ENCODE data around the gene LASP1NB.
A peak's percentile ranks its signal among the peaks of the same experiment; 100 is the strongest.

LASP1NB gene

GRCh38 chr17:38896346-38896954, 29.0 kb upstream of the LASP1NB start:
- no peak overlapping the region for H3K4me3 ChIP-seq (ENCODE audit: extremely low read depth in 1 of 4, insufficient read depth in 2 of 4, low read depth in 3 of 4, low read length in 4 of 4)
- H3K9ac ChIP-seq (replicated peaks in 1 of 4; ENCODE audit: extremely low read depth in 1 of 4, low read depth in 3 of 4, low read length in 3 of 4) = no peak overlapping the region
- no peak overlapping the region for H2AK5ac ChIP-seq (ENCODE audit: low read depth, low read length)
- H2BK12ac ChIP-seq (ENCODE audit: low read depth, low read length) = no peak overlapping the region
- no peaks in the 10 kb centered on the region for H3K9me3 ChIP-seq (ENCODE audit: insufficient read depth in 2 of 2, low read depth in 1 of 2, low read length in 1 of 2)
- H3K23ac ChIP-seq (ENCODE audit: insufficient read length) = no peak overlapping the region
- no peak overlapping the region; the same call in 1 of the 2 replicates for H3K27ac ChIP-seq (ENCODE audit: low read depth, low read length)
- 86% methylated on average over 13 of the region's 13 CpGs; no CpG with 5 or more reads in 1 of the 2 experiments for WGBS, 2 experiments (ENCODE audit: extremely low coverage in 1 of 2, insufficient coverage in 1 of 2, insufficient read length in 1 of 2, insufficient replicate concordance in 2 of 2, low coverage in 1 of 2, low lambda C conversion rate in 2 of 2, missing lambda C conversion rate in 1 of 2)
- H2AFZ ChIP-seq (ENCODE audit: low read length) = no peak overlapping the region
- H3K4me2 ChIP-seq (ENCODE audit: insufficient read depth in 1 of 2, low read depth in 2 of 2, low read length in 2 of 2) = no peak overlapping the region
- no peak overlapping the region for H3K56ac ChIP-seq (replicated peaks; ENCODE audit: insufficient read length, low read depth, low read length)
- ChIA-PET POLR2A (ENCODE audit: partially characterized antibody) (interaction anchor here (0.6 to 4.0 kb wide), 5 partner anchors 10 to 165 kb away, joined by 3 to 16 read pairs (median 6); partner anchors contain the start of gene RPL23), CTCF (ENCODE audit: partially characterized antibody) (interaction anchor here (1.1 to 1.8 kb wide), 3 partner anchors 10 to 27 kb away, joined by 3 to 5 read pairs (median 3); no protein-coding TSS in a partner anchor)
- no peak overlapping the region for H3K18ac ChIP-seq (ENCODE audit: extremely low read depth, low read length)
- TF ChIP-seq KDM1A (IDR thresholded peaks at IDR 0.05; ENCODE audit: borderline replicate concordance, low read length) (0 out of 2 replicates have a peak, but pooled peaks have one; percentile 47), ATF2 (IDR thresholded peaks at IDR 0.05; ENCODE audit: low read length) (no peak)
- FAIRE-seq (no peak), DNase-seq (ENCODE audit: low read depth in 1 of 2, low spot score in 2 of 2) (no peak)
- no peak overlapping the region for H2BK20ac ChIP-seq (ENCODE audit: low read length)
- no peaks in the 10 kb centered on the region for H3K79me2 ChIP-seq (ENCODE audit: control insufficient read depth in 1 of 2, insufficient read depth in 2 of 2, low read length in 2 of 2)
- no peak overlapping the region for H3K14ac ChIP-seq (ENCODE audit: insufficient read length)
- no peak overlapping the region for H4K5ac ChIP-seq (ENCODE audit: insufficient read length, low read depth, low read length)
- no peaks in the 10 kb centered on the region for H3K27me3 ChIP-seq (replicated peaks in 1 of 4; ENCODE audit: control insufficient read depth in 3 of 4, extremely low read depth in 1 of 4, insufficient read depth in 3 of 4, low read length in 3 of 4)
- no peaks in the 10 kb centered on the region for H3K23me2 ChIP-seq (ENCODE audit: low read depth, low read length)
- H4K91ac ChIP-seq (replicated peaks; ENCODE audit: insufficient read length, low read length) = no peak overlapping the region
- no peaks in the 10 kb centered on the region; the same call in 1 of the 2 replicates for H3K79me1 ChIP-seq (ENCODE audit: low read depth, low read length)
- H2BK15ac ChIP-seq (ENCODE audit: low read length) = no peak overlapping the region
- no peak overlapping the region for H2BK120ac ChIP-seq (replicated peaks; ENCODE audit: low read depth, low read length)
- H3K36me3 ChIP-seq (ENCODE audit: control insufficient read depth in 2 of 4, insufficient read depth in 4 of 4, low read length in 3 of 4) = peaks cover 4 to 22% (median 17%) of the 10 kb centered on the region in 4 experiments; a peak in 6 of 8 replicates
- peaks cover 0 to 12% (median 5%) of the 10 kb centered on the region in 4 experiments; a peak in 6 of 7 replicates for H3K4me1 ChIP-seq (replicated peaks in 1 of 4; ENCODE audit: control insufficient read depth in 3 of 4, insufficient read depth in 4 of 4, low read length in 3 of 4)
- H3K4ac ChIP-seq (replicated peaks; ENCODE audit: insufficient read length, low read depth, low read length) = no peak overlapping the region
- no peak overlapping the region for H4K8ac ChIP-seq (ENCODE audit: extremely low read depth, insufficient read depth, low read length)
- H4K20me1 ChIP-seq (replicated peaks in 1 of 2; ENCODE audit: control insufficient read depth in 1 of 2, insufficient read depth in 2 of 2, low read length in 2 of 2) = peaks cover 0 to 8% of the 10 kb centered on the region in 2 experiments
- H2BK5ac ChIP-seq (ENCODE audit: low read depth, low read length) = no peak overlapping the region
